ENCODE measurements around the gene SERPINA5. TPM values are rescaled to one million over a fixed set of nuclear protein-coding genes. Genes with fewer than 3 reads are reported as not detected.

SERPINA5 gene
- total and polyA plus RNA-seq, 2 of the 13 experiments (the other 11 are each of a cell fraction or from before 2014, with no cell fraction given): 449 to 498 TPM

GRCh38 chr14:94598816-94599655 is 17.8 kb downstream of the SERPINA5 start (continued):
- TF ChIP-seq FOXM1 (CRISPR knock-in tag; IDR thresholded peaks at IDR 0.05): no peak
- TF ChIP-seq NCOA2 (CRISPR knock-in tag; IDR thresholded peaks at IDR 0.05): peak; percentile 99
- peak; percentile 57; the same call in 1 of the 2 replicates for TF ChIP-seq ZBTB42 (CRISPR knock-in tag; IDR thresholded peaks at IDR 0.05)
- no peak for TF ChIP-seq ZNF883 (CRISPR knock-in tag; IDR thresholded peaks at IDR 0.05; ENCODE audit: not compliant biosample characterization)
- no peak for TF ChIP-seq ZNF512 (CRISPR knock-in tag; IDR thresholded peaks at IDR 0.05)
- peak; percentile 90 for TF ChIP-seq RCOR2 (CRISPR knock-in tag; IDR thresholded peaks at IDR 0.05)
- no peak for TF ChIP-seq DNMT1 (CRISPR knock-in tag; IDR thresholded peaks at IDR 0.05)
- peak; percentile 59 for TF ChIP-seq CREB1 (IDR thresholded peaks at IDR 0.05)
- peak; percentile 80 for TF ChIP-seq CREB1 (CRISPR knock-in tag; IDR thresholded peaks at IDR 0.05)
- no peak for TF ChIP-seq ZNF737 (CRISPR knock-in tag; IDR thresholded peaks at IDR 0.05; ENCODE audit: borderline replicate concordance)
- TF ChIP-seq GATAD1 (CRISPR knock-in tag; IDR thresholded peaks at IDR 0.05): peak; percentile 63
- TF ChIP-seq E2F5 (CRISPR knock-in tag; conservative IDR thresholded peaks at IDR 0.05): no peak
- TF ChIP-seq RFX3 (CRISPR knock-in tag; IDR thresholded peaks at IDR 0.05): no peak
- 0 out of 2 replicates have a peak, but pooled peaks have one; percentile 53 for TF ChIP-seq DDIT3 (CRISPR knock-in tag; IDR thresholded peaks at IDR 0.05)
- peak; percentile 21; the same call in 1 of the 2 replicates for TF ChIP-seq BATF2 (CRISPR knock-in tag; IDR thresholded peaks at IDR 0.05)
- no peak for TF ChIP-seq PHB2 (IDR thresholded peaks at IDR 0.05; ENCODE audit: partially characterized antibody)
- TF ChIP-seq ZNF75D (CRISPR knock-in tag; IDR thresholded peaks at IDR 0.05; ENCODE audit: borderline replicate concordance): no peak
- no peak for TF ChIP-seq SMAD9 (CRISPR knock-in tag; IDR thresholded peaks at IDR 0.05)
- no peak for TF ChIP-seq ZNF619 (CRISPR knock-in tag; IDR thresholded peaks at IDR 0.05)
- no peak for TF ChIP-seq MLLT10 (CRISPR knock-in tag; IDR thresholded peaks at IDR 0.05)
- TF ChIP-seq KDM4B (CRISPR knock-in tag; IDR thresholded peaks at IDR 0.05): peak; percentile 89; the same call in 1 of the 2 replicates
- no peak for TF ChIP-seq ZNF558 (CRISPR knock-in tag; IDR thresholded peaks at IDR 0.05; ENCODE audit: borderline replicate concordance)
- peak; percentile 96 for TF ChIP-seq CREM (IDR thresholded peaks at IDR 0.05)
- no peak for TF ChIP-seq CREM (CRISPR knock-in tag; IDR thresholded peaks at IDR 0.05)
- no peak; the same call in 1 of the 2 replicates for TF ChIP-seq PHF20 (CRISPR knock-in tag; IDR thresholded peaks at IDR 0.05)
- TF ChIP-seq BRF2 (CRISPR knock-in tag; IDR thresholded peaks at IDR 0.05): peak; percentile 82; the same call in 1 of the 2 replicates
- TF ChIP-seq SMARCE1 (IDR thresholded peaks at IDR 0.05; ENCODE audit: borderline replicate concordance): no peak
- peak; percentile 91; the same call in 1 of the 2 replicates for TF ChIP-seq ZSCAN9 (CRISPR knock-in tag; IDR thresholded peaks at IDR 0.05; ENCODE audit: borderline replicate concordance)
- no peak for TF ChIP-seq ZNF329 (CRISPR knock-in tag; IDR thresholded peaks at IDR 0.05; ENCODE audit: low read depth)
